GM21423 (cell line): ENCODE data around the gene SEPHS1.
"Not testable (repeated sequence)": the region's sequence is repeated elsewhere in the genome, so short reads cannot be mapped to it uniquely, and the experiment has no call there.

Source experiments
- ATAC-seq: cut with Tn5 transposase; IDR thresholded peaks from one replicate; pipeline ENCODE4 v1.9.1; 2021; ENCODE audit warnings: mild to moderate bottlenecking, moderate library complexity; ENCODE audit not compliant: unreplicated experiment

Gene SEPHS1, protein sequence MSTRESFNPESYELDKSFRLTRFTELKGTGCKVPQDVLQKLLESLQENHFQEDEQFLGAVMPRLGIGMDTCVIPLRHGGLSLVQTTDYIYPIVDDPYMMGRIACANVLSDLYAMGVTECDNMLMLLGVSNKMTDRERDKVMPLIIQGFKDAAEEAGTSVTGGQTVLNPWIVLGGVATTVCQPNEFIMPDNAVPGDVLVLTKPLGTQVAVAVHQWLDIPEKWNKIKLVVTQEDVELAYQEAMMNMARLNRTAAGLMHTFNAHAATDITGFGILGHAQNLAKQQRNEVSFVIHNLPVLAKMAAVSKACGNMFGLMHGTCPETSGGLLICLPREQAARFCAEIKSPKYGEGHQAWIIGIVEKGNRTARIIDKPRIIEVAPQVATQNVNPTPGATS

DNA sequence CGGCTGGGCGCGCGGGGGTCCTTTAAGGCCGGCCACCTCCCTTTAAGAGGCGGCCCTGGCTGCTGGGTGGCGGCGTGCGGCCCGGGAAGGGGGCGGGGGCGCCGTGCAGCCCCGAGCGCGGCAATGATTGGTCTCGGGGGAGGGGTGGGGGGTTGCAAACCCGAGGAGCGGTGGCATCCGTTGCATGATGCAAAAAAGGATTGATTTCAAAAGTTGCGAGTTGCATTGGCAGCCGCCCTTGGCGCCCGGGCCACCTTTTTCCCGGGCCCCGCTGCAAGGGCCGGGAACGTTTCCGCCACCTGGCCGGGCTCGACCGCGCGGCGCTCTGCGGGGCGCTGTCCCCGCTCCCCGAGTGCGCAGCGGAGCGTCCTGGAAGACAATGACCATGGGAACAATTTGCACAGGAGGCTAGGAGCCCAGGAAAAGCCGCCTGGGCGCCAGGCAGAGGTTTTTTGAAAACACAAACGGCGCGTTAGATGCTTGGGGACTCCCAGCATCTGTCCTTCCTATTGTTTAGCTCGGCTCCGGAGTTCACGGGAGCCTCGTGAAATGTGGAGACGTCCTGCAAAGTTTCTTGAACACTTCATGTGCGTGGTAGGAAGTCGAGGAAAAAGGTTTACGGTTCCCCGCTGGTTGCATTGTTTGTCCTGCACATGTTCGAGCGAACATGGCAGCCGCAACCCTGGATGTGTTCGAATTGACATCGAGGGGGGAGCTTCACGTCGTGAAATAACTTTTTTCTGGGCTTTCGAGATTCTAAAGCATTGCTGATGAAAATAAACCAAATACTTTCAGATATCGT lies at the start of gene SEPHS1:
Gene SEPHS1, minus strand, starts transcription at position 78 of the 802 bp plus-strand sequence. CDS start 3,343 bp downstream, outside the sequence.
- ATAC-seq = peak; percentile 53

- ATAC-seq = no peak
Observed at GRCh38 chr10:13397052-13397451, 49.0 kb upstream of the SEPHS1 start.

DNA sequence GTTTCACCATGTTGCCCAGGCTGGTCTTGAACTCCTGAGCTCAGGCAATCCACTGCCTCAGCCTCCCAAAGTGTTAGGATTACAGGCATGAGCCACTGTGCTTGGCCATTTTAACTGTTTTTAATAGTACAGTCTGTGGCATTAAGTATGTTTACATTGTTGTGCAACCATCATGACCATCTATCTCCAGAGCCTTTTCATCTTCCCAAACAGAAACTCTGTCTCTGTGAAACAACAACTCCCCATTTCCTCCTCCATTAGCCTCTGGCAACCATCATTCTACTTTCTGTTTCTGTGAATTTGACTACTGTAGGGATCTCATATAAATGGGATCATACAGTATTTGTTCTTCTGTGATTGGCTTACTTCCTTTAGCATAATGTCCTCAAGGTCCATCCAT lies 48.3 kb upstream of the SEPHS1 start:
- ATAC-seq = no peak

GRCh38 chr10:13395540-13395939 lies 47.4 kb upstream of the SEPHS1 start:
- no peak for ATAC-seq

GRCh38 chr10:13393640-13394039 lies 45.5 kb upstream of the SEPHS1 start:
- no peak for ATAC-seq

GRCh38 chr10:13392701-13393100 lies 44.6 kb upstream of the SEPHS1 start:
- no peak for ATAC-seq

- no peak for ATAC-seq
Observed at GRCh38 chr10:13390604-13391522, 42.8 kb upstream of the SEPHS1 start.

- no peak for ATAC-seq
Observed at GRCh38 chr10:13388478-13389230, 40.6 kb upstream of the SEPHS1 start.

DNA sequence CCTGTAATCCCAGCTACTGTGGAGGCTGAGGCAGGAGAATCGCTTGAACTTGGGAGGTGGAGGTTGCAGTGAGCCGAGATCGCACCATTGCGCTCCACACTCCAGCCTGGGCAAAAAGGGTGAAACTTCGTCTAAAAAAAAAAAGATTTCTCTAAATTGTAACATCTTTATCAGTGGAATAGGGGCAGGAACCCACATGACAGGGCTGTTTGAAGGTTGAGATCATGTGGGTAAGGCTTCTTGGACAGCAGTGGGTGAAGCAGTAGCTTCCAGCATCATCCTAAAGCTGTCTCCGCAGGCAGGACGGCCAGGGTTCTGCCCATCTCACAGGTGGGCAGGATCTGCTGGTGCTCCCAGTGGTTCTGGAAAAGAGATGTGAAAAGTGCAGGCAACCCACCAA lies 37.9 kb upstream of the SEPHS1 start:
- no peak for ATAC-seq

GRCh38 chr10:13383399-13383761 lies 35.3 kb upstream of the SEPHS1 start:
- ATAC-seq = no peak

- ATAC-seq = no peak
Observed at GRCh38 chr10:13382703-13383398, 34.8 kb upstream of the SEPHS1 start.

GRCh38 chr10:13379061-13379460 lies 31.0 kb upstream of the SEPHS1 start:
- not testable (repeated sequence) for ATAC-seq

GRCh38 chr10:13376746-13377145 lies 28.7 kb upstream of the SEPHS1 start:
- ATAC-seq = no peak

- ATAC-seq = no peak
Observed at GRCh38 chr10:13376297-13376696, 28.2 kb upstream of the SEPHS1 start.

- ATAC-seq = no peak
Observed at GRCh38 chr10:13375791-13376190, 27.7 kb upstream of the SEPHS1 start.

DNA sequence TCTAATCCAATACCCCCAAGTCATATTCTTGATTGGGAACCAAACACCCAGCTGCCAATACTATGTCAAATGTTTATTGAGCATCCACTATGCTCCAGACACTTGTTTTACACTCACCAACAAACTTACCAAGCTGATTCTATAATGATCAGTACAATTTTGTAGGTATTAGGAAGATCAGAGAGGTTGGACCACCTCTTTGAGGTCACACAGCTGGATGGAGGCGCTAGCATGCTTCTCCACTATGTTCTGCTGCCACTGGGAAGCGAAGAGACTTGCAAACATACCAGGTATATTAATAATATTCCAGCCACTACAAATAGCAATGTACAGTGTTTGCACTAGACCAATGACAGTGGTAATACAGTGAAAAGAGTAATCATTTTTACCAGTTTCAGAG lies 25.6 kb upstream of the SEPHS1 start:
- ATAC-seq = no peak

DNA sequence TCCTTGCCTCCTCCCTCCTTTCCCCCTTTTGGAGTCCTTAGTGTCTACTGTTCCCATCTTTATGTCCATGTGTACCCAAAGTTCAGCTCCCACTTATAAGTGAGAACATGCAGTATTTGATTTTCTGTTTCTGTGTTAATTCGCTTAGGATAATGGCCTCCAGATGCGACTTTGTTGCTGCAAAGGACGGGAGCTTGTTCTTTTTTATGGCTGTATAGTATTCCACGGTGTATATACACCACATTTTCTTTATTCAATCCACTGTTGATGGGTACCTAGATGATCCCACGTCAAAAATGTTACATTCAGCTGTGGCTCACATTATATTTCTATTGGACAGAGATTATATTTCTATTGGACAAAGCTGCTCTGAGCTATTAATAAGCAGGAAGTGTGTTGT lies 24.4 kb upstream of the SEPHS1 start:
- ATAC-seq = no peak

- ATAC-seq = no peak
Observed at GRCh38 chr10:13371897-13372470, 23.9 kb upstream of the SEPHS1 start.

DNA sequence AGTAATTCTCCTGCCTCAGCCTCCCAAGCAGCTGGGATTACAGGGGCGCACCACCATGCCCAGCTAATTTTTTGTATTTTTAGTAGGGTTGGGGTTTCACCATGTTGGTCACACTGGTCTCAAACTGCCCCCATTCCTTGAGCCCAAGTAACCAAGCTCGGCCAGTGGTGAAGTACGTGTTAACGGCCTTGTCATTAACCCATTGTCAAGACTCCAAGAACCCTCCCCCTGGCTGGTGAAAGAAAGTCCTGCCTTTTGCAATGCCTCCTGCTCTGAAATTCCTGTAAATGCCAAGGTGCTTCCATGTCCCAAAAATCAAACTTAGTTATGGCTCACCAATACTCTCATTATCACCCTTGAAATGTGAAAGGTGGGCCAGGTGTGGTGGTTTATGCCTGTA lies 18.8 kb upstream of the SEPHS1 start:
- ATAC-seq = no peak
